ENCODE data around the gene WDR86.

DNA sequence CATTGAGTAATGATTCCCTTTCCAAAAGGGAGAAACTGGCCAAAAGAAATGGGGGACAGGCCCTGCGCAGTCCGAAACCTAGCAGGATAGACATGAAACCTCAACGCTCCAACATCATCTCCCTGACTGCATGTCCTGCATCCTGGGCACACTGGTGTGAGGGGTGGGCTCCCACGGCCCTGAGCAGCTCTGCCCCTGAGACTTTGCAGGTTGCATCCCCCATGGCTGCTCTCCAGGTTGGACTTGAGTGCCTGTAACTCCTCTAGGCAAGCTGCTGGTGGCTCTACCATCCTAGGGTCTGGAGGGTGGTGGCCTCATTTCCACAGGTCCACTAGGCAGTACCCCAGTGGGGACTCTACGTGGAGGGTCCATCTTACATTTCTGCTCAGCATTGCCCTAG is 46.4 kb upstream of the WDR86 start:
- no peak for TF ChIP-seq EZH2phosphoT487 (IDR thresholded peaks at IDR 0.05; ENCODE audit: low read length)
- TF ChIP-seq EZH2 (optimal IDR thresholded peaks at IDR 0.05; ENCODE audit: low read depth, low read length), result no peak
- TF ChIP-seq CTCF (IDR thresholded peaks at IDR 0.05; ENCODE audit: low read length), result no peak

Data from MM.1S (cell line).